Esophagus muscularis mucosa (tissue), 4 donors: ENCODE data around the gene CSTF3. TPM values are rescaled to one million over a fixed set of nuclear protein-coding genes. Genes with fewer than 3 reads are reported as not detected.

Experiments used
- DNase-seq: peaks from one replicate; pipeline ENCODE4 v3.0.0-alpha.2; 2017; ENCODE audit errors: extremely low spot score
- H3K27ac ChIP-seq, 4 donors: fragments of 200-600 bp; sonication (generic); replicated peaks in 1 of 4; 1 replicate in 3 of 4; 2 replicates in 1 of 4; pipeline ENCODE4 v1.5.1; 2016 to 2019; ENCODE audit warnings: mild to moderate bottlenecking in 1 of 4
- H3K27me3 ChIP-seq, 4 donors: fragments of 200-600 bp; sonication (generic); one replicate each; pipeline versions ENCODE4 v1.5.1 to v1.6.0; 2016 to 2019
- H3K36me3 ChIP-seq, 4 donors: fragments of 200-600 bp; sonication (generic); one replicate each; pipeline ENCODE4 v1.5.1; 2016 to 2019
- H3K4me1 ChIP-seq, 4 donors: fragments of 200-600 bp; sonication (generic); one replicate each; pipeline ENCODE4 v1.5.1; 2016 to 2019
- H3K4me3 ChIP-seq, 4 donors: fragments of 200-600 bp; sonication (generic); 1 replicate in 2 of 4; 2 replicates in 2 of 4; pipeline ENCODE4 v1.5.1; 2016 to 2019; ENCODE audit warnings: mild to moderate bottlenecking in 4 of 4, moderate library complexity in 1 of 4
- H3K9me3 ChIP-seq, 4 donors: fragments of 200-600 bp; sonication (generic); 1 replicate in 3 of 4; 2 replicates in 1 of 4; pipeline ENCODE4 v1.5.1; 2016 to 2019
- CTCF ChIP-seq, 3 experiments: fragments of 200-600 bp in 2 of 3; fragments of 450-650 bp in 1 of 3; sonication (generic) in 2 of 3; IDR thresholded peaks; one replicate each; pipeline ENCODE4 v1.5.1; 2017 to 2019; ENCODE audit warnings: antibody characterized with exemption in 3 of 3, mild to moderate bottlenecking in 2 of 3, moderate library complexity in 1 of 3
- EP300 ChIP-seq: sonication (generic); formaldehyde crosslinking; IDR thresholded peaks from one replicate; pipeline ENCODE4 v1.6.1; 2017; ENCODE audit warnings: antibody characterized with exemption
- POLR2A ChIP-seq: fragments of 450-650 bp; IDR thresholded peaks from one replicate; pipeline ENCODE4 v1.6.1; 2017; ENCODE audit warnings: antibody characterized with exemption, moderate library complexity, mild to moderate bottlenecking, low read depth
- POLR2AphosphoS5 ChIP-seq, 2 donors: sonication (generic); formaldehyde crosslinking; IDR thresholded peaks; one replicate each; pipeline ENCODE4 v1.6.1; 2017; ENCODE audit warnings: antibody characterized with exemption in 2 of 2
- WGBS: methylation state at CpG from one replicate; pipeline ENCODE4 v1.1.5; 2018; 5-methylcytosine and 5-hydroxymethylcytosine counted together
- intact Hi-C: fragments of 100-400 bp; cut with DNase I; formaldehyde crosslinking; loops from one replicate; pipeline ENCODE4 v1.15.1; 2023
- total RNA-seq, 4 donors: library from RNA; depleted of rRNA; stranded (reverse); fragments of >200 nt; gene quantifications; one replicate each; pipeline versions ENCODE4 v1.1.0 to v1.2.1, GENCODE V29; 2016

CSTF3 gene
- 10 to 100 TPM in 1 of 4 donors, 1 to 10 TPM in 3; 7.1 to 12.5 (median 9.5) TPM for total RNA-seq

GRCh38 chr11:33161120-33162005 lies at the start of gene CSTF3:
Gene CSTF3 (minus strand): TSS chr11:33161480. CDS start chr11:33161325, 155 bp downstream.
- peaks cover 17 to 41% (median 38%) of the 10 kb centered on the region in 4 donors for H3K4me1 ChIP-seq
- intact Hi-C loops: loop anchor here (10.0 kb wide), 1 partner anchor 613 kb away; the partner anchor contains the start of gene FBXO3
- H3K27me3 ChIP-seq: no peaks in the 10 kb centered on the region
- peak; percentile 100 for DNase-seq
- H3K27ac ChIP-seq: peak within 1 kb of the TSS; percentile 74 to 82 (median 80)
- H3K9me3 ChIP-seq: no peaks in the 10 kb centered on the region
- H3K36me3 ChIP-seq: no peaks in the 10 kb centered on the region
- TF ChIP-seq POLR2AphosphoS5 (IDR thresholded peaks at IDR 0.05): peak; percentile 78 to 88
- TF ChIP-seq POLR2A: no peak
- TF ChIP-seq EP300: no peak
- peak; percentile 39 to 61 (median 54) for TF ChIP-seq CTCF (IDR thresholded peaks at IDR 0.05)
- H3K4me3 ChIP-seq: peak within 1 kb of the TSS; percentile 63 to 75 (median 70)
- WGBS: 7% methylated on average over 21 of the region's 40 CpGs

- no peaks in the 10 kb centered on the region for H3K9me3 ChIP-seq
- no peaks in the 10 kb centered on the region for H3K27me3 ChIP-seq
- WGBS: 86% methylated on average over 1 of the region's 1 CpG
- peak overlapping the region in 3 of 4 donors; percentile 7 to 20 (median 16) for H3K27ac ChIP-seq
- H3K36me3 ChIP-seq: no peaks in the 10 kb centered on the region
- intact Hi-C loops: no loop called here
- H3K4me1 ChIP-seq: peaks cover 5 to 9% (median 9%) of the 10 kb centered on the region in 4 donors
- no peak overlapping the region for H3K4me3 ChIP-seq
- DNase-seq: no peak
- TF ChIP-seq POLR2A (no peak), CTCF (IDR thresholded peaks at IDR 0.05) (no peak), EP300 (no peak), POLR2AphosphoS5 (IDR thresholded peaks at IDR 0.05) (no peak)
These were observed 46.9 kb upstream of the CSTF3 start for GRCh38 chr11:33208150-33208549.

- 30% methylated on average over 4 of the region's 4 CpGs for WGBS
- no peak for DNase-seq
- Histone ChIP-seq H3K27me3 (no peaks in the 10 kb centered on the region), H3K27ac (peak overlapping the region in 3 of 4 donors; percentile 7 to 20 (median 16)), H3K4me3 (no peak overlapping the region), H3K9me3 (no peaks in the 10 kb centered on the region), H3K36me3 (no peaks in the 10 kb centered on the region), H3K4me1 (peaks cover 5 to 9% (median 9%) of the 10 kb centered on the region in 4 donors)
- intact Hi-C loops: no loop called here
- no peak for TF ChIP-seq CTCF (IDR thresholded peaks at IDR 0.05)
- peak; percentile 56 for TF ChIP-seq EP300
These were observed 46.2 kb upstream of the CSTF3 start for GRCh38 chr11:33207408-33207985.

- H3K9me3 ChIP-seq: no peaks in the 10 kb centered on the region
- no peak for TF ChIP-seq POLR2AphosphoS5 (IDR thresholded peaks at IDR 0.05)
- no peak for TF ChIP-seq EP300
- TF ChIP-seq POLR2A: no peak
- no peak for TF ChIP-seq CTCF (IDR thresholded peaks at IDR 0.05)
- no peak overlapping the region for H3K27ac ChIP-seq
- intact Hi-C loops: no loop called here
- H3K4me3 ChIP-seq: no peak overlapping the region
- no peaks in the 10 kb centered on the region for H3K36me3 ChIP-seq
- no peaks in the 10 kb centered on the region for H3K4me1 ChIP-seq
- no peaks in the 10 kb centered on the region for H3K27me3 ChIP-seq
- 80% methylated on average over 14 of the region's 14 CpGs for WGBS
- no peak for DNase-seq
These were observed 36.8 kb upstream of the CSTF3 start for GRCh38 chr11:33197915-33198727.
